Dedifferentiated amniotic fluid mesenchymal stem cell (primary cell): ENCODE results near the gene ITGAV.

Experiments used
- DNase-seq: peaks from one replicate; pipeline ENCODE4 v3.0.0-alpha.2; 2016; ENCODE audit errors: extremely low spot score

Gene ITGAV

DNA sequence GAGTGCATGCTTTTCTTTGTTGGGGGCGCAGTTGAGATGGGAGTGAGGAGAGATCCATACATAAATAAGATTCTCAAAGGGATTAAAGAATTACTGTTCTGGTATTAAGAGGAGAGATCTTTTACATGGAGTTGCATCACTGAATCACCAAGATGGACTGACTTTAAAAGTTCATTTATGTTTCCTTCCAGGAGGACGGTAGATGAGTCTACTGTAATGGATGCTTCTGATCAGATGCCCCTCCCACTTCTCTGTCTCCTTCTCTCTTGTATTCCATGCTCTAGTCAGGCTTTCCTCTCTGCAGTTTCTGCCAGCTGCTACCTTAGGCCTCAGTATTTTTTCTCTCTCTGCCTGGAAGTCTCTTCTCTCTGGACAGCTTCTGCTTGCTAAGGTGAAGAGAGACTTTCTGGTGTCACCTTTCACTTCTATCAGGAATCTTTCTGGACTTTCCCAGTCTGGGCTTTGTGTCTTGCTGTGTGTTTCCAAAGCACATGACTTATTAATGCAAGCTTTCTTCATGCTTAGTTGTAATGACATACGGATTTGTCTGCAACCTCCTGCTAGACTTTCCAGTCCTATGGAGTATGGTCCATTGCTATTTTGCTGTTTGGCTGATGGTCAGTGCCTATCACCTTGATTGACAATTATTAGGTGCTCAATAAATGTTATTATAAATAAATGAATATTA lies 127.6 kb downstream of the ITGAV start:
- DNase-seq, result peak; percentile 15

DNA sequence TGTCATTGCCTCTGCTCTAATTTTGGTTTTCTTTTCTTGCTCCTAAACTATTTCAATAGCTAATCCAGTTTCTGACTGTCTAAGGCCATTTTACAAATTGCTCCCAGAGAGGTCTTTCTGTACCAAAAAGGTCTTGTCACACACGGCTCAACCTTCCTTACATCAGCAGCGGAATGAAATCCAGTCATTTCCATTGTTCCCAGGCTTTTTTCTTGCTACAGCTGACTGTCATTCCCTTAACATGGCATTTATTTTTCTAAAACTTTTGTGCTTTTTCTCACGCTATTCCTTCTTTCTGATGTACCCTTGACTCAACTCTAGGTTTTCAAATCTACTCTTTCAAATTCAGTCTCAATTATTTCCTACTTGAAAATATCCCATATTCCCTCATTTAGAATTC lies 128.3 kb downstream of the ITGAV start:
- DNase-seq, result no peak

DNA sequence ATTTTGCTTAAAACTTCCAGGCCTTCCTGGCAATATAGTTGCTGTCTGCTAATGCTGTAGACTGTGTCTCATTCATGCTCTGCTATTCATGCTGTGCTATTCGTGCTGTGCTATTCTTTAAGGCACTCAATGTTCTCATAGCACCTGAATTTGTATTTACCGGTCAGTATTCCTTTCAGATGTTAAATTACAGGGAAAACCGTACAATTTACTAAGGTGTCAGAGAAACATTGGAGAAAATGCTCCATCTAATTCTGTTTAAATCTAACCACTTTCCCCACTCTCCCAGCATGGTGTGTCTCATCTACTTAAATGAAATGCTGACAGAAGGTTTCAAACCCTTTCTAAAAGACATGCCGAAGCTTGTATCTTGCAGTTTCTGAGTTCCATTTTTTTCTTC lies 129.0 kb downstream of the ITGAV start:
- no peak for DNase-seq

DNA sequence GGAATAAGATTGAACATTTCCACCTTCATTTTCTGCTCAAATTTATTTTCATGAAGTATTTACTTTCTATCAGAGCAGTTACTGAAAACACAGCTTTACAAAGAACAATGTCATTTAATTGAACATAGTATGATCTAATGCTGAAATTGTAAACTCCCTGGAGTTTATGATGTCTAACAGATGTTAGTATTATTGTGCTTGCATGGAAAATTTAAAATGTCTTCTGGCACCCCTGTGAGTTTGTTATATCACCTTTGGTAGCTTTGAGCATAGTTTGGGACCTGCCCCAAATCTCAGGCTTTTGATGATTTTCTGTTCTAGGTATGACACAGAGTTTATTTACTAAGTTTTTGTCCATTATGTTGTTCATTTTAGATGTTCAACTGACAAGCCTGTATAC lies 132.1 kb downstream of the ITGAV start:
- DNase-seq, result no peak

DNA sequence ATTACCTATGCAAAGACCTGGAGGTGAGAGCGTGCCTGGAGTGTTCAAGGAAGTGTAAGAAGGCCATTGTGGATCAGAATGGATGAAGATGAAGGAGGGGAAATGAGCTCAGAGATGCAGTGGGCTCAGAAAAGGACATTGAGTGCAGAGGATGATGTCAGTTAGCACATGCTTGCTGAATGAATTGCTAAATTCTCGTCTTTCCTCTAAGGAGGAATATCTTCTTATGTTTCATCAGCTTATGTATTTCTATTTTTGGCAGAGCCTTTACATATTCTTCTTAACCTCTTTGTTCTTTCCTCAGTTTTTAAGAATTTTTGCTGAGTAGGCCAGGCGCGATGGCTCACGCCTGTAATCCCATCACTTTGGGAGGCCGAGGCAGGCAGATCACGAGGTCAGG lies 134.9 kb downstream of the ITGAV start:
- no peak for DNase-seq

DNA sequence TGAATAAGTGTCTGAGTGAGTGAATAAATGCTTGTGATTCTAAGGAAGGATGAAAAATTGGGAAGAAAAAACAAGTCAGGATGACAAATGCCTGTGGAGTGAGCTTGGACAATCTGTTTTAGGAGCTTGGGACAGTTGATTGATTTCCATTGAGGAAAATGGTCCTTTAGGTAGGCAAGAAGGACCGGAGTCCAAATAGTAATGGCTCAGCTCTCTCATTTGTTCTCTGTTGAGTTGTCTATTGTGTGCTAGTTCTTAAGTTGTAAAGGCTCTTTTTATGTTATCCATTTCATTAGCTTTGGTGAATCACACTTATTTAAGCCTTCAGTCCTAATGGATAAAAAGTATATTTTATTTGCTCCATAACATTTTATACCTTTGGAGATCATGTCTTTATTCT lies 135.9 kb downstream of the ITGAV start:
- no peak for DNase-seq

DNA sequence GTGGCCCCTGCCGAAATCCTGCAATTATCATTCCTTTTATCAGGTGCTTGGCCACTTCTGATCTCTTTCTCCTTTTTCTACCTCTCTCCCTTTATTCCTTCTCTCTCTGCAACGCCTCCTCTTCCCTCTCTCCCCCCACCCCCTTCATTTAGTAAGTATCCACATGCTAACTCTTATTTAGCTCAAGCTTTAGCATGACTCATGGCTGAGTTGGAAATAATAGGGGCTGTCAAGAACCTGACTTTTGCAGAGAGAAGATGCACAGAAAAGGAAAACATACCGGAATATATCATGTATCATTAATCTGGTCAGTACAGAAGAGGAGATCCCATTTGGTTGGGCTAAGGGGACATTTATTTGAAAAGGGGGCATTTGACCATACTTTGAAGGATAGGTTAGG lies 137.1 kb downstream of the ITGAV start:
- DNase-seq, result no peak

DNA sequence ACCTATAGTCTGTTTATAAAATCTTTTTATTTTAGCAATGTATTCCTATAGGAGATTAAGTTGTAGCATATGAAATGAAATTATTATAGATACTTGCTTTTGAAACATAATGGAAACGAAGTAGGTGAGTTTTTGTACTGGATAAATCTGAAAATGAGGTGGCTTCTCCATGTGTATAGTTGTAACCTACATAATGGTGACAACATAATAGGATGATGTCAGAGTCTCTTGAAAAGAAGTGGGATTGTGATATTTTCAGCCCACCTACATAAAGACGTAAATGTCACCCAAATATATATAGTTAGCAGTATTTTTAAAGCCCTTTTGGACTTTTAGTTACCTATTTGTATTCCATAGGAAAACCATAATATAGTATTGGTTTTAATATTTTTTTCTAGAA lies 138.8 kb downstream of the ITGAV start:
- DNase-seq, result no peak
